ENCODE measurements around the gene MNAT1.
"Not testable (repeated sequence)": the region's sequence is repeated elsewhere in the genome, so short reads cannot be mapped to it uniquely, and the experiment has no call there.

MNAT1 gene

GRCh38 chr14:60721326-60722106, 13.0 kb upstream of the MNAT1 start:
- Histone ChIP-seq H3K4me2 (ENCODE audit: low read length) (peak overlapping the region; percentile 93), H3K4me3 (ENCODE audit: low read length) (peak overlapping the region; percentile 93), H3K9ac (ENCODE audit: low read depth, low read length) (peak overlapping the region; percentile 89), H3K9me3 (replicated peaks; ENCODE audit: low read length) (no peaks in the 10 kb centered on the region), H3K4me1 (ENCODE audit: control insufficient read depth, insufficient read depth, low read length) (peaks cover 24% of the 10 kb centered on the region), H3K27me3 (ENCODE audit: control insufficient read depth, insufficient read depth, low read length) (no peaks in the 10 kb centered on the region), H3K36me3 (ENCODE audit: insufficient read depth, low read length) (peaks cover 28% of the 10 kb centered on the region)

- Histone ChIP-seq H3K9ac (ENCODE audit: low read depth, low read length) (peak overlapping the region; percentile 89), H3K27me3 (ENCODE audit: control insufficient read depth, insufficient read depth, low read length) (no peaks in the 10 kb centered on the region), H3K4me3 (ENCODE audit: low read length) (peak overlapping the region; percentile 93), H3K4me2 (ENCODE audit: low read length) (peak overlapping the region; percentile 93), H3K4me1 (ENCODE audit: control insufficient read depth, insufficient read depth, low read length) (peaks cover 24% of the 10 kb centered on the region), H3K36me3 (ENCODE audit: insufficient read depth, low read length) (peaks cover 28% of the 10 kb centered on the region), H3K9me3 (replicated peaks; ENCODE audit: low read length) (no peaks in the 10 kb centered on the region)
These were observed 12.5 kb upstream of the MNAT1 start for GRCh38 chr14:60722107-60722356.

DNA sequence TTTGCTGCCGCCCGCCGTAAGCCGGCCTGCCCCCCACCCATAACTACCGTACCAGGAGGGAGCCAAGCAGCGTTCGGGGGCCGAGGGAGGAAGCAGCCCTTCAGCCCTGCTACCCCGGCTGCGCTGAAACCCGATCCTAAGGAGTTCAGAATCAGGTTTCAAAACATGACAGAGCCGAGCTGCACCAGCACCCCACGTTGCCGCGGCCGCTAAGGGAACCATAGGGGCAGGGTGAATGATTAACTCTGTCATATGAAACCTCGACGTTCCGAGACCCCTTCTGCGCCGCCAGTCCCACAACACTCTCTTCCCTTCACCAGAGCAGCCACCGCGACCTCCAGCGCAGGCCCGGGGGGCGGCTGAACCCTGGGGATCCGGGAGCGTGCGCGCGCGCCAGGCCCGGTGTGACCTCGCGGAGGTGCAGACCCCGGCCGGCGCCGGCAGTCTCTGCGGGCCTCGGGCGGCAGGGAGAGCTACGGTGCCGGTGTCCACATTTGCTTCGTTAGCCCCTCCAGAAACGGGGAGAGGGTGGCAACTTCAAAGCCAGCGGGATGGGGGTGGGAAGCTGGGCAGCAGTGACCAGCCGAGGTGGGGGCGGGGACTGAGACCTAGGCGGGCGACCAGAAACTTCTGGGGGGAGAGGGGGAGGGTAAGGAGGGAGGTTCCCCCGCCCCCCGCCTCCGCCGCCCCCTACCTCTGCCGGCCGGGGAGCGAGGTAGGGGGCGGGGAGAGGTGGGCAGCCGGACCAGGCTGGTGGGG, 12.0 kb upstream of the MNAT1 start:
- H3K9ac ChIP-seq (ENCODE audit: low read depth, low read length) = peak overlapping the region; percentile 89
- peaks cover 24% of the 10 kb centered on the region for H3K4me1 ChIP-seq (ENCODE audit: control insufficient read depth, insufficient read depth, low read length)
- H3K4me3 ChIP-seq (ENCODE audit: low read length) = peak overlapping the region; percentile 93
- no peaks in the 10 kb centered on the region for H3K27me3 ChIP-seq (ENCODE audit: control insufficient read depth, insufficient read depth, low read length)
- no peaks in the 10 kb centered on the region for H3K9me3 ChIP-seq (replicated peaks; ENCODE audit: low read length)
- H3K36me3 ChIP-seq (ENCODE audit: insufficient read depth, low read length) = peaks cover 25% of the 10 kb centered on the region
- H3K4me2 ChIP-seq (ENCODE audit: low read length) = peak overlapping the region; percentile 93

DNA sequence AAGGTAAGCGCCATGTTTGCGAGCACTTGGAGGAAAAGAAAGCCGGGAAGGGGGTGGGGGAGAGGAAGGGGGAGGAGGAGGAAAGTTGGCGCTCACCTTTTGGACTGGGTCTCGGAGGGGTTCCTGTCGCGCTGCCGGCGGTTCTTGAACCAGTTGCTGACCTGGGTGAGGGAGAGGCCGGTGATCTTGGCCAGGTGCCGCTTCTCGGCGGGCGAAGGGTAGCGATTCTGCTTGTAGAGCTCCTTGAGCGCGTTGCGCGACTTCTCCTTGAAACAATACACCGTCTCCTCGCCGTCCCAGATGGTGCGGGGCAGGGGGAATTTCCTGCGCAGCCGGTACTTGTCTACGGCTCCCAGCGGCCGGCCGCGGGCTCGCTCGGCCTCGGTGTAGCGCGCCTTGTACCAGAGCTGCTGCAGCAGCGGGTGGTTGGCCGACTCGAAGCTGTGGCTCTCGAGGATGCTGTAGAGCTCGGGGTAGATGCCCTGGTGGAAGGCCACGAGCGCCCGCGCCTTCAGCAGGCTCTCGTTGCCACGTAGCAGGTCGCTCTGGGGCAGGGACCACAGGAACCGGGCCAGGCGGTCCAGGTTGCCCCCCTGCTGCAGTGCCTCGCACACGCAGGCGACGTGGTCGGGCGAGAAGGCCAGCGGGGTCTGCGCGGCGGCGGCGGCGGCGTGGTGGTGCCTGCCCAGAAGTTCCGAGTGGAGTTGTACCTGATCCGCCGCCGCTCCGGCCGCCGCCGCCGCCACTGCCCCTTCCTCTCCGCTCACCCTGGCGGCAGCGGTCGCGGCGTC, 11.2 kb upstream of the MNAT1 start:
- Histone ChIP-seq H3K9me3 (replicated peaks; ENCODE audit: low read length) (no peaks in the 10 kb centered on the region), H3K36me3 (ENCODE audit: insufficient read depth, low read length) (peaks cover 21% of the 10 kb centered on the region), H3K4me1 (ENCODE audit: control insufficient read depth, insufficient read depth, low read length) (peaks cover 24% of the 10 kb centered on the region), H3K4me3 (ENCODE audit: low read length) (peak overlapping the region; percentile 93), H3K9ac (ENCODE audit: low read depth, low read length) (peak overlapping the region; percentile 89), H3K27me3 (ENCODE audit: control insufficient read depth, insufficient read depth, low read length) (no peaks in the 10 kb centered on the region), H3K4me2 (ENCODE audit: low read length) (peak overlapping the region; percentile 93)

DNA sequence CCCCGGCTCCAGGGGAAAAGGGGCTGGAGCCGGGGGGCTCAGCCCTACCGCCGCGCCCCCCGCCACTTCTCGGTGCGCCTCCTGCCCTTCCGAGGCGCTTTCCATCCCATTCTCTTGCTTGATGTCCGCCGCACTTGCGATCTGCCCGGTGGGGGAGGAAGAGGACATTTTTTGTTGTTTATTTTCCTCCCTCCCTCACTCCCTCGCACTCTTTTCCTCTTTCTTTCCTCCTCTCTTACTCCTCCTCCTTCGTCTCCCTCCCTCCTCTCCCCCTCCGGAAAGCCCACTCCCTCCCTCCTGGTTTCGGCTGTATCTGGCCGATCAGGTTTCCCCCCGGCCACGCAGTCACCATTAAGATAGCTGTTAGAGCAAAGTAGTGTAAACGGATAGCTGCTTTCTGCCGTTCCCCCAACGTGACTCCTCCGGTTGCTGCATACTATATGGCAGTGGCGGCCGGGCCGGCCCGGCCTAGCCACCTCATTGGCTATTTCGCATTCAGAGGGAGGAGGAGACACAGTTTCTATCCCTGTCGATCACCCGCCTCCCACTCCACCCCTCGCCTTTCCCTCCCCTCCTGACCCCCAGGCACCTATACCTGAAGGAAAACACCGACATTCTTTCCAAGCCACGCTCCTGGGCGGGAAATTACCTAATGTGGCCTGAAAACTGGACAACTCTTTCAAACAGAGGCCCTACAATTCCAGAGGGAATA, 10.5 kb upstream of the MNAT1 start, which contains the start of gene SIX4:
Gene SIX4 (minus strand): TSS at position 445 of the 712 bp plus-strand sequence. CDS start 277 bp downstream, at position 168.
- peaks cover 19% of the 10 kb centered on the region for H3K4me1 ChIP-seq (ENCODE audit: control insufficient read depth, insufficient read depth, low read length)
- H3K4me3 ChIP-seq (ENCODE audit: low read length) = peak within 1 kb of the TSS; percentile 93
- H3K9me3 ChIP-seq (replicated peaks; ENCODE audit: low read length) = no peaks in the 10 kb centered on the region
- H3K4me2 ChIP-seq (ENCODE audit: low read length) = peak within 1 kb of the TSS; percentile 93
- no peaks in the 10 kb centered on the region for H3K27me3 ChIP-seq (ENCODE audit: control insufficient read depth, insufficient read depth, low read length)
- H3K9ac ChIP-seq (ENCODE audit: low read depth, low read length) = peak within 1 kb of the TSS; percentile 89
- H3K36me3 ChIP-seq (ENCODE audit: insufficient read depth, low read length) = peaks cover 13% of the 10 kb centered on the region

GRCh38 chr14:60731291-60731690, 3.3 kb upstream of the MNAT1 start:
- not testable (repeated sequence) for H3K9ac ChIP-seq (ENCODE audit: low read depth, low read length); H3K36me3 ChIP-seq (ENCODE audit: insufficient read depth, low read length); H3K4me3 ChIP-seq (ENCODE audit: low read length); H3K4me2 ChIP-seq (ENCODE audit: low read length); H3K4me1 ChIP-seq (ENCODE audit: control insufficient read depth, insufficient read depth, low read length); H3K27me3 ChIP-seq (ENCODE audit: control insufficient read depth, insufficient read depth, low read length); H3K9me3 ChIP-seq (replicated peaks; ENCODE audit: low read length)

DNA sequence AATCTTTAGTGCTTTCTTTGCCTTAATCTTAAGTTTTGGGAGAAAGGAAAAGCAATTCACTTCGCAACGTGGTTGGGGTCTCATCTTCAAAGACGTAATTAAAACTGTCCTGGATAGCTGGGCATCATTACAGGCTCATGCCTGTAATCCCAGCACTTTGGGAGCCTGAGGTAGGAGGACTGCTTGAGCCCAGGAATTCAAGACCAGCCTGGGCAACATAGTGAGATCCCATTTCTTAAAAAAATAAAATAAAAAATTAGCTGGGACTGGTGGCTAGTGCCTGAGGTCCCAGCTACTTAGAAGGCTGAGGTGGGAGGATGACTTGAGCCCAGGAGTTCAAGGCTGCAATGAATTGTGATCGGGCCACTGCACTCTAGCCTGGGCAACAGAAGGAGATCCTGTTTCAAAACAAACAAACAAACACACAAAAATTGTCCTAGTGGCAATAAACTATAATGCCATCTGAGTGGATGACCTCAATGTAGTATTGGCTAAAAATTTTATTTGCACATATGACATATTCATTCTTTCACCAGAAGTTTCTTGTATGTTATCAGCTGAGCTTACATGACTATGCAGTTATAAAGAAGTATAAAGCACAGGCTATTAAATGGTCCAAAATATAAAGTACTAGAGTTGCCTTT, 1.6 kb upstream of the MNAT1 start:
- H3K4me2 ChIP-seq (ENCODE audit: low read length) = no peak overlapping the region
- H3K4me3 ChIP-seq (ENCODE audit: low read length) = no peak overlapping the region
- H3K27me3 ChIP-seq (ENCODE audit: control insufficient read depth, insufficient read depth, low read length) = no peaks in the 10 kb centered on the region
- H3K36me3 ChIP-seq (ENCODE audit: insufficient read depth, low read length) = no peaks in the 10 kb centered on the region
- peaks cover 7% of the 10 kb centered on the region for H3K4me1 ChIP-seq (ENCODE audit: control insufficient read depth, insufficient read depth, low read length)
- no peaks in the 10 kb centered on the region for H3K9me3 ChIP-seq (replicated peaks; ENCODE audit: low read length)
- no peak overlapping the region for H3K9ac ChIP-seq (ENCODE audit: low read depth, low read length)

- H3K27me3 ChIP-seq (ENCODE audit: control insufficient read depth, insufficient read depth, low read length) = no peaks in the 10 kb centered on the region
- H3K36me3 ChIP-seq (ENCODE audit: insufficient read depth, low read length) = no peaks in the 10 kb centered on the region
- no peaks in the 10 kb centered on the region for H3K9me3 ChIP-seq (replicated peaks; ENCODE audit: low read length)
- H3K4me3 ChIP-seq (ENCODE audit: low read length) = peak overlapping the region; percentile 93
- H3K4me2 ChIP-seq (ENCODE audit: low read length) = peak overlapping the region; percentile 88
- peak overlapping the region; percentile 92 for H3K9ac ChIP-seq (ENCODE audit: low read depth, low read length)
- H3K4me1 ChIP-seq (ENCODE audit: control insufficient read depth, insufficient read depth, low read length) = peaks cover 7% of the 10 kb centered on the region
These were observed 855 bp downstream of the MNAT1 start for GRCh38 chr14:60735416-60735815.

GRCh38 chr14:60736494-60736893, 1.9 kb downstream of the MNAT1 start:
- Histone ChIP-seq H3K4me1 (ENCODE audit: control insufficient read depth, insufficient read depth, low read length) (peaks cover 7% of the 10 kb centered on the region), H3K4me2 (ENCODE audit: low read length) (peak overlapping the region; percentile 88), H3K9ac (ENCODE audit: low read depth, low read length) (peak overlapping the region; percentile 92), H3K27me3 (ENCODE audit: control insufficient read depth, insufficient read depth, low read length) (no peaks in the 10 kb centered on the region), H3K36me3 (ENCODE audit: insufficient read depth, low read length) (no peaks in the 10 kb centered on the region), H3K4me3 (ENCODE audit: low read length) (peak overlapping the region; percentile 93), H3K9me3 (replicated peaks; ENCODE audit: low read length) (no peaks in the 10 kb centered on the region)

DNA sequence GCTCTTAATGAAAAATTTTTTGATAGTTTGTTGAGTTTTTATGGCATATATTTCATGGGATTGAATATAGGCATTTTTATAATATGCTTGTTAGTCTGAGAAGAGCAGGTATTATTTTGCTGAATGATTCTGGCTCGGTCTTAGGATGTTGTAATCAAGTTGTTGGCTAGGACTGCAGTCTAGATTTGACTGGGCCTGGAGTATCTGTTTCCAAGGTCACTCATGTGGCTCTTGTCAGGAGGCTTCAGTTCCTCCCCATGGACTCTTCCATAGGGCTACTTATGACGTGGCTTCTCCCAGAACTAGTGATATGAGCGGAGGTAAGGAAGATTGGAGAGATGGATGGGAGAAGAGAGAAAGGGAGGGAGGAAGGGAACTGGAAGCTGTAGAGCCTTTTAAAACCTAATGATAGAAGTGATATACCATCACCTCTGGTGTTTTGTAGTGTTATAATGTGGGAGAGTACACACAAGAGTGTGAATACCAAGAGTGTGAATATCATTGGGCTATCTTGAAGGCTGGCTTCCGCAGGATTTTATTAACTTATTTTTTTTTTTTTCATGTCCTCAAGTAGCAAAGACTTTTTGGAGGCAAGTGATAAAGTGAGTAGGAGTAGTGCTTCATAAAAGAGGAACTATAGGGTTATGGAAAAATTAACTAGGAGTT, 4.4 kb downstream of the MNAT1 start:
- Histone ChIP-seq H3K4me1 (ENCODE audit: control insufficient read depth, insufficient read depth, low read length) (peaks cover 7% of the 10 kb centered on the region), H3K36me3 (ENCODE audit: insufficient read depth, low read length) (no peaks in the 10 kb centered on the region), H3K9me3 (replicated peaks; ENCODE audit: low read length) (no peaks in the 10 kb centered on the region), H3K9ac (ENCODE audit: low read depth, low read length) (no peak overlapping the region), H3K4me3 (ENCODE audit: low read length) (no peak overlapping the region), H3K4me2 (ENCODE audit: low read length) (no peak overlapping the region), H3K27me3 (ENCODE audit: control insufficient read depth, insufficient read depth, low read length) (no peaks in the 10 kb centered on the region)
